Cardiac fibroblast (primary cell): Measurements from ENCODE around the gene NFKB2.

Source experiments
- DNase-seq, 2 donors: peaks; one replicate each; pipeline versions ENCODE4 v3.0.0 to v3.0.0-alpha.2; 2010; ENCODE audit warnings: low read depth in 2 of 2
- H3K4me3 ChIP-seq, 2 donors: replicated peaks in 1 of 2; 1 replicate in 1 of 2; 2 replicates in 1 of 2; pipeline ENCODE4 v1.5.1; 2011; ENCODE audit warnings: low read depth in 2 of 2, low read length in 2 of 2, mild to moderate bottlenecking in 2 of 2, moderate library complexity in 1 of 2
- TF ChIP-seq, protein P1 (sequence below): IDR thresholded peaks from one replicate; pipeline ENCODE4 v1.5.1; 2011; ENCODE audit warnings: low read depth, mild to moderate bottlenecking, low read length, inconsistent platforms

NFKB2 gene

DNA sequence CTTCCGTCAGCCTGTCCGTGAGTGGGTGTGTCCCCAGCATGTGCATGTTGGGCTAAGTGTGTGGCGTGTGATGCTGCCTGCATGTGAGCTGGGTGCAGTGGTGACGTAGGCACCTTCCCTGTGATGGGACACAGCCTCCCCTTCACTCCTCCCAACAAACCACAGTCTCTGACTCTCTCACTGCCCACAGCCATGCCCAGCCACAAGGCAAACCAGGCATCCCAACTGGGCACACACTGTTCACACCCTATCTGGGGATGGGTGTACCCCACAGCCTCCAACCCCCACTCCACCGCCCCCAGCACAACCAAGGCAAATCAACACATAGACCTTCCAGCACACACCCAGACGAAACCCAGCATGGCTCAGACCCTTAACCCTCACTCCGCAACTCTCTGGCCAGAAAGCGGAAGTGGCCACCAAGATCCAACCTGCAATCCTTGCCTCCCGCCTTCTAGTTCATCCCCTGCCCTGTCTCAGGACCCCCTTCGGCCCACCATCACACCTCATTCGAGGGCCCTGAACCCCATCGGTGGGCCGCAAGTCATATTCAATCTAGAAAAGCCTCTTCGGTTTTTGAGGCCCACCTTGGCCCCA lies 12.7 kb downstream of the NFKB2 start:
- DNase-seq: no peak
- TF ChIP-seq, protein P1, sequence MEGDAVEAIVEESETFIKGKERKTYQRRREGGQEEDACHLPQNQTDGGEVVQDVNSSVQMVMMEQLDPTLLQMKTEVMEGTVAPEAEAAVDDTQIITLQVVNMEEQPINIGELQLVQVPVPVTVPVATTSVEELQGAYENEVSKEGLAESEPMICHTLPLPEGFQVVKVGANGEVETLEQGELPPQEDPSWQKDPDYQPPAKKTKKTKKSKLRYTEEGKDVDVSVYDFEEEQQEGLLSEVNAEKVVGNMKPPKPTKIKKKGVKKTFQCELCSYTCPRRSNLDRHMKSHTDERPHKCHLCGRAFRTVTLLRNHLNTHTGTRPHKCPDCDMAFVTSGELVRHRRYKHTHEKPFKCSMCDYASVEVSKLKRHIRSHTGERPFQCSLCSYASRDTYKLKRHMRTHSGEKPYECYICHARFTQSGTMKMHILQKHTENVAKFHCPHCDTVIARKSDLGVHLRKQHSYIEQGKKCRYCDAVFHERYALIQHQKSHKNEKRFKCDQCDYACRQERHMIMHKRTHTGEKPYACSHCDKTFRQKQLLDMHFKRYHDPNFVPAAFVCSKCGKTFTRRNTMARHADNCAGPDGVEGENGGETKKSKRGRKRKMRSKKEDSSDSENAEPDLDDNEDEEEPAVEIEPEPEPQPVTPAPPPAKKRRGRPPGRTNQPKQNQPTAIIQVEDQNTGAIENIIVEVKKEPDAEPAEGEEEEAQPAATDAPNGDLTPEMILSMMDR: no peak
- H3K4me3 ChIP-seq: peak overlapping the region; percentile 36 to 42

DNA sequence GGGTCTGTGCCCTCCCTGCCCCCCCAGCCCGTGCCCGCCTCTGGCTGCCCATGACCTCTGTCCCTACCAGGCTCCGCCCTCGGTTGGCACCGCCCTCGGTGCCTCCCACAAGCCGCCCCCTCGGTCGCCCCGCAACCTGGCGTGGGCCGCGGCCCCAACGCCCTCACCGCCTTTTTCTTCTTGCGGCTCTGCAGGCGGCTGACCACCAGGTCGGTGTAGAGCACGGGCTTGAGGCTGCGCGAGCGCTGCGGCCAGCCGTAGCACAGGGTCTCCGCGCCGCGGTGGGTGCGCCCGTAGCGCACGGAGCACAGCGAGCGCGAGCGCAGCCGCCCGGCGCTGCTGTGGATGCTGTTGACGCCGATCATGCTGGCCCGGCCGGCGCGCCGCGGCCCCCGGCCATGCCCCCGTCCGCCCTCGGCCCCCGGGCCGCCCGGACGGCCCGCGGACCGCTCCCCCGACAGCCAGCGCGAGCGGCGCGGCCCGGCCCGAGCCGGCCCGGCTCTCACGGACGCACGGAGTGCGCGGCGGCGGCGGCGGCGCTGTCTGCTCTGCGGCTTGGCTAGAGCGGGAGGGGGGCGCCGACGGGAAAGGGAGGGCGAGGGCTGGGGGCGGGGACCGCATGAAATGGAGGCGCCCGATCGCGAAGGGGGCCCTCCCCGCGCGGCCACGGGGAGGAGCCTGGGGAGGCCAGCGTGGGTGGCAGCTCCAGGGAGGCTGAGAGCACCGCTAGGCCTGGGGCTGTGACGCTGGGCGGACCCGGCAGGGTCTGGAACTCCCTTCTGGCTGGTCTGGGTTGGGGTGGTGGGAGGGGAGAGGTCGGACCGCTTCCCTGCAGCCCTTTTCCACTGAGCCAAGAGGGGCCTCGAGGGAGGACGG lies 13.5 kb downstream of the NFKB2 start:
- H3K4me3 ChIP-seq: peak overlapping the region; percentile 36 to 42
- peak in 1 of 2 donors; percentile 55 for DNase-seq
- TF ChIP-seq, protein P1: no peak

DNA sequence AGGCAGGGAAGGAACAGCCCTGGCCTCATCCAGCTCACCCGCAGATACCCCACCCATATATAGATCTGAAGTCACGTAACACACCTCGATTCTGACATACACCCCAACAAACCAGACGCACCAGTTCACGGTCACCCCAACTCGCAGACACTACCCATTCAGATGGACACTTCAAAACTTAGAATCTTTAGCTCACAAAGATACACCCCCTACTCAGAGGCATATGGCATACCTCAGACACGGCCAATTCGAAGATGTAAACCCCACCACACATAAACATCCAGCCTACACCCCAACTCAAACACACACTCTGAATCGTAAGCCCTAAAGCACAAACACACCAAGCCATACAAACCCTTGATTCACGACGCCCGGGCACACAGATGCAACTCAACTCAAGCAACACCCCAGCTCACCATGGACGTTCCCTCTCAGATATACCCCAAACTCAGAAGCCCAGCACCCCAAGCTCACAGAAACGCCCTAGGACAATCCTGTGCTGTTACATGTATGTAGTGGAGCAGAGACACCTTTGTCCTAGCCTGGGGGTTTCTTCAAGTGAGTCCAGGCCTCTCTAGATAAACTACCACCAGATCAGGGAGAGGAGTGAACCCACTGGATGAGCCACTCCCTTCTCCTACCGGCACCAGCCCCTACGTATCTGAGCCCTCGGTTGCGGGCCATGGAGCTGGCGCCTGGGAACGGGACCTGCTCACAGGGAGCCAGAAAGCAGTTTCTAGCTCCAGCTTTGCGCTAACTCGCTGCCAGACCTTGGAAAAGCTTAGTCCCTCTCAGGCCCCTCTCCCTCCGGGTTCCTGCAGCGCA lies 14.3 kb downstream of the NFKB2 start:
- TF ChIP-seq, protein P1: no peak
- H3K4me3 ChIP-seq: peak overlapping the region; percentile 7 to 34
- no peak for DNase-seq

DNA sequence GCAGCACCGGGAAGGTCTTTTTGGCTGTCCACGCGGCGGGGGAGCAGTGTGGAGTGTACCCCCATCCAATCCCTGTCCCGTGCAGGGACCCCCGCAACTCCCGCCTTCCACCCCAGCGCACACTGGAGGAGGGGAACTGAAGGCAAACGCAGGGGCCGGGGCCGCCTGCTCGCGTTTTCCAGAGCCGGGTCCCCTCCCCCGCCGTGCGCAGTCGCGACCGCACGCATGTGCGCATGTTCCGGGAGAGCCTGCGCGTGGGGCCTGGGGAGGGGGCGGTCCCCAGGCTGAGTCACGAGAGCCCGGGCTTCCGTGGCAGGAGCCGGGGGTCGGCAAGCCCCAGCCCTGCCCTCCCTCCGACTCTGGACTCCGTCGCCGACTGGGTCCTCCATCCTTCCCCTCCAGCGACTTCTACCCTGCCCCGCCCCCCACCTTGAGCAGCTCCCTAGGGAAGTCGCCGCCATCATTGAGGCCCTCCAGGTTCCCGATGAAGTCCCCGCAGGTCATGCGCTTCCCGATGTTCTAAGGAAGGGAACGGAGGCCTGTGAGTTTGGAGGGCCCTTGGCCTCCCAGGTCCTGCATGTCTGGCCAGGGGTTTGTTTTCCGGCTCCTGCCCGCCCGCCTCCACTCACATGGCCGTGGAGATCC lies 15.0 kb downstream of the NFKB2 start:
- peak in 1 of 2 donors; percentile 33 for DNase-seq
- peak overlapping the region; percentile 7 to 34 for H3K4me3 ChIP-seq
- TF ChIP-seq, protein P1: no peak

DNA sequence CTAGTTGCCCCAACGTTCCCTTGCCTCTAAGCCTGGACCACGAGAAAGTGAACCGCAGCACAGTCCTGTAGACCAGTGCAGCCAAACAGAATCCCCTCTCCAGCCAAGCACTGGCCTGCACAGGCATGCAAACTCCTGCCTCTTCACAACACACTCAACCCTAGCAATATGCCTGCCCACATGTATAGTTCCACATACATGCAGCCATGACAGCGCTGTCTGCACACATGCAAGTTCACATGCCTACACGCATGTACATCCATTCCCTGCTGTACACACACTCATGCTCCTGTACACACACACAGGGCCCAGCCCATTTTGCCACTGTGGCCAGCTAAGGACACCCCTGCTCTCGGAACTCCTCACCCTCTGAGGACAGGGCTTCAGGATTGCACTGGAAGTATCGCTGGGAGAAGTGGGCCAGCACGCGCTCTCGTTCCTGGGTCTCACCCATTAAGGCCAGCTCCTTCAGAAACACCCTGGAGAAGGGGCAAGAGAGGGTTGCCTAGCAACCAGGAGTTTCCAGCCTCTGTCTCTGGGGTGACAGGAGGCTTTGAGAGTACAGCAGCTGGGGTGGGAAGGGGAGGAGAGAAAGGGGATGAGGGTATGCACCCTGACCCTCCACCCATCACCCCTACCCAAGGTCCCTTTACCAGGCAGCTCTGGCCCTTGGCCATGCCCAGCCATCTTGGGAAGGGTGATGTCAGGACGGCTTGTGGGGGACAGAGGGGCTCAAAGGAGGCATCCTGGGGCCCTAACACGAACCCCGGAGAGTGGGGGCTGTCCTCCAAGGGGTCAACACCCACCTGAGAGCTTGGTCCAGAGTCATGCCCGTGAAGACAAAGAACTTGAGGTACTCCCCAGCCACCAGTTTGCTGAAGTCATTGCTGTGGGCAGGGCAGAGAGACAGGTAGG lies 16.1 kb downstream of the NFKB2 start:
- no peak for DNase-seq
- no peak overlapping the region for H3K4me3 ChIP-seq
- TF ChIP-seq, protein P1: no peak
